ENCODE results near the gene SIDT2. TPM values are rescaled to one million over a fixed set of nuclear protein-coding genes. Genes with fewer than 3 reads are reported as not detected.

SIDT2 gene
- total RNA-seq, 1 experiment from 2014 or later, result 20.3 TPM

GRCh38 chr11:117183724-117184349 lies 5.3 kb downstream of the SIDT2 start:
- no peaks in the 10 kb centered on the region for H3K9me3 ChIP-seq (ENCODE audit: insufficient read depth, low read depth)

GRCh38 chr11:117185736-117186430 lies 7.3 kb downstream of the SIDT2 start:
- CTCF ChIA-PET, result no interaction called here
- H3K27ac ChIP-seq, result no peak overlapping the region
- H3K4me1 ChIP-seq (replicated peaks; ENCODE audit: insufficient read depth), result no peaks in the 10 kb centered on the region
- no TSS peak for BruUV-seq (replicated peaks)
- no peak overlapping the region for H2AFZ ChIP-seq
- H3K9me3 ChIP-seq (ENCODE audit: insufficient read depth, low read depth), result no peaks in the 10 kb centered on the region
- H3K36me3 ChIP-seq (ENCODE audit: low read depth), result no peaks in the 10 kb centered on the region
- no peak for TF ChIP-seq EZH2 (IDR thresholded peaks at IDR 0.05; ENCODE audit: low read depth)
- TF ChIP-seq CTCF (conservative IDR thresholded peaks at IDR 0.05), result no peak
- H3F3A ChIP-seq (ENCODE audit: insufficient read depth, low read depth), result no peaks in the 10 kb centered on the region
- H4K20me1 ChIP-seq (ENCODE audit: insufficient read depth), result no peaks in the 10 kb centered on the region
- no peak overlapping the region for H3K4me2 ChIP-seq
- no peak overlapping the region for H3K4me3 ChIP-seq
- POLR2A ChIA-PET (ENCODE audit: unreplicated experiment), result no interaction called here
- H3K9me2 ChIP-seq (ENCODE audit: insufficient read depth), result no peaks in the 10 kb centered on the region
- DNase-seq, result no peak
- intact Hi-C loops (cut with micrococcal nuclease; ENCODE audit: unreplicated experiment), result no loop called here
- H3K79me2 ChIP-seq (ENCODE audit: low read depth), result no peaks in the 10 kb centered on the region
- H3K27me3 ChIP-seq (ENCODE audit: insufficient read depth, low read depth), result no peaks in the 10 kb centered on the region

More at GRCh38 chr11:117183724-117184349, 5.3 kb downstream of the SIDT2 start:
- H3K27ac ChIP-seq, result no peak overlapping the region
- H3K9me2 ChIP-seq (ENCODE audit: insufficient read depth), result no peaks in the 10 kb centered on the region
- H2AFZ ChIP-seq, result no peak overlapping the region
- H4K20me1 ChIP-seq (ENCODE audit: insufficient read depth), result no peaks in the 10 kb centered on the region
- DNase-seq, result no peak
- H3K36me3 ChIP-seq (ENCODE audit: low read depth), result no peaks in the 10 kb centered on the region
- no peak overlapping the region for H3K4me2 ChIP-seq
- ChIA-PET CTCF (no interaction called here), POLR2A (ENCODE audit: unreplicated experiment) (interaction anchor here (0.5 kb wide), 1 partner anchor 40 kb away, joined by 24 read pairs; no protein-coding TSS in a partner anchor)
- TF ChIP-seq EZH2 (IDR thresholded peaks at IDR 0.05; ENCODE audit: low read depth), result no peak
- no peaks in the 10 kb centered on the region for H3F3A ChIP-seq (ENCODE audit: insufficient read depth, low read depth)
- no TSS peak for BruUV-seq (replicated peaks)
- H3K4me3 ChIP-seq, result no peak overlapping the region
- H3K79me2 ChIP-seq (ENCODE audit: low read depth), result no peaks in the 10 kb centered on the region
- H3K27me3 ChIP-seq (ENCODE audit: insufficient read depth, low read depth), result no peaks in the 10 kb centered on the region
- peaks cover 8% of the 10 kb centered on the region for H3K4me1 ChIP-seq (replicated peaks; ENCODE audit: insufficient read depth)
- intact Hi-C loops (cut with micrococcal nuclease; ENCODE audit: unreplicated experiment), result no loop called here

- BruUV-seq (replicated peaks), result no TSS peak
- intact Hi-C loops (cut with micrococcal nuclease; ENCODE audit: unreplicated experiment), result no loop called here
These were observed 7.9 kb downstream of the SIDT2 start for GRCh38 chr11:117186431-117186761.

More at GRCh38 chr11:117186431-117186761, 7.9 kb downstream of the SIDT2 start:
- H3K79me2 ChIP-seq (ENCODE audit: low read depth), result no peaks in the 10 kb centered on the region
- H3K9me3 ChIP-seq (ENCODE audit: insufficient read depth, low read depth), result no peaks in the 10 kb centered on the region
- no peaks in the 10 kb centered on the region for H3F3A ChIP-seq (ENCODE audit: insufficient read depth, low read depth)
- H3K4me1 ChIP-seq (replicated peaks; ENCODE audit: insufficient read depth), result no peaks in the 10 kb centered on the region
- no peak overlapping the region for H3K4me3 ChIP-seq
- H3K4me2 ChIP-seq, result no peak overlapping the region
- DNase-seq, result no peak
- H3K27me3 ChIP-seq (ENCODE audit: insufficient read depth, low read depth), result no peaks in the 10 kb centered on the region
- no peak overlapping the region for H2AFZ ChIP-seq
- TF ChIP-seq CTCF (conservative IDR thresholded peaks at IDR 0.05), result no peak
- no peak for TF ChIP-seq EZH2 (IDR thresholded peaks at IDR 0.05; ENCODE audit: low read depth)
- H3K27ac ChIP-seq, result no peak overlapping the region
- H3K36me3 ChIP-seq (ENCODE audit: low read depth), result no peaks in the 10 kb centered on the region
- no peaks in the 10 kb centered on the region for H4K20me1 ChIP-seq (ENCODE audit: insufficient read depth)
- no peaks in the 10 kb centered on the region for H3K9me2 ChIP-seq (ENCODE audit: insufficient read depth)
- POLR2A ChIA-PET (ENCODE audit: unreplicated experiment), result no interaction called here
- CTCF ChIA-PET, result no interaction called here
